PC-9 (cell line): ENCODE results near the gene SHE. TPM values are rescaled to one million over a fixed set of nuclear protein-coding genes. Genes with fewer than 3 reads are reported as not detected.

ENCODE experiments used
- BruUV-seq: library from RNA; stranded (reverse); fragments of 400-500 nt; replicated peaks from 2 replicates; lab custom pipeline; 2021; lab: Mats Ljungman, UMichigan
- CTCF ChIA-PET: fragments of 300-600 bp; sonication (Branson Sonifier 250); formaldehyde crosslinking; loops from one replicate; lab custom pipeline; 2022; ENCODE audit warnings: antibody characterized with exemption; lab: Charles Lee
- POLR2A ChIA-PET: fragments of 300-600 bp; sonication (Branson Sonifier 250); formaldehyde crosslinking; loops from one replicate; lab custom pipeline; 2022; ENCODE audit warnings: antibody characterized with exemption; ENCODE audit not compliant: unreplicated experiment; lab: Charles Lee
- DNase-seq, 2 experiments: peaks; one replicate each; pipeline versions ENCODE4 v3.0.0 to v3.0.0-alpha.2; 2015 to 2022; ENCODE audit warnings: mixed read lengths in 1 of 2
- H2AFZ ChIP-seq: fragments of 200-600 bp; sonication (generic); 2 replicates; pipeline ENCODE4 v1.8.1; 2017; ENCODE audit warnings: antibody characterized with exemption
- H3F3A ChIP-seq: fragments of 200-600 bp; sonication (generic); 2 replicates; pipeline ENCODE4 v1.8.1; 2017; ENCODE audit warnings: antibody characterized with exemption, mild to moderate bottlenecking, low read depth; ENCODE audit not compliant: insufficient read depth
- H3K27ac ChIP-seq: fragments of 200-600 bp; sonication (generic); 2 replicates; pipeline ENCODE4 v1.6.1; 2016; ENCODE audit warnings: mixed run types
- H3K27me3 ChIP-seq: fragments of 200-600 bp; sonication (generic); 2 replicates; pipeline ENCODE4 v1.6.1; 2016; ENCODE audit warnings: low read depth, mixed run types; ENCODE audit not compliant: insufficient read depth
- H3K36me3 ChIP-seq: fragments of 200-600 bp; sonication (generic); 2 replicates; pipeline ENCODE4 v1.6.1; 2016; ENCODE audit warnings: low read depth, mixed run types
- H3K4me1 ChIP-seq: fragments of 200-600 bp; sonication (generic); replicated peaks from 2 replicates; pipeline ENCODE4 v1.6.1; 2016; ENCODE audit warnings: mixed run types; ENCODE audit not compliant: insufficient read depth
- H3K4me2 ChIP-seq: fragments of 200-600 bp; sonication (generic); 2 replicates; pipeline ENCODE4 v1.6.1; 2017; ENCODE audit warnings: mixed run types
- H3K4me3 ChIP-seq: fragments of 200-600 bp; sonication (generic); 2 replicates; pipeline ENCODE4 v1.6.1; 2016; ENCODE audit warnings: mixed run types
- H3K79me2 ChIP-seq: fragments of 200-600 bp; sonication (generic); 2 replicates; pipeline ENCODE4 v1.6.1; 2017; ENCODE audit warnings: low read depth, mixed run types
- H3K9me2 ChIP-seq: fragments of 200-600 bp; sonication (generic); 2 replicates; pipeline ENCODE4 v1.8.1; 2017; ENCODE audit warnings: mild to moderate bottlenecking; ENCODE audit not compliant: insufficient read depth
- H3K9me3 ChIP-seq: fragments of 200-600 bp; sonication (generic); 2 replicates; pipeline ENCODE4 v1.8.1; 2016; ENCODE audit warnings: low read depth; ENCODE audit not compliant: insufficient read depth
- H4K20me1 ChIP-seq: fragments of 200-600 bp; sonication (generic); 2 replicates; pipeline ENCODE4 v1.8.1; 2017; ENCODE audit not compliant: insufficient read depth
- EZH2 ChIP-seq: fragments of 200-600 bp; sonication (generic); IDR thresholded peaks from 2 replicates; pipeline ENCODE4 v1.8.0; 2017; ENCODE audit warnings: antibody characterized with exemption, low read depth
- intact Hi-C: fragments of 100-400 bp; cut with micrococcal nuclease; formaldehyde crosslinking; loops from one replicate; pipeline ENCODE4 v1.10.0; 2022; ENCODE audit not compliant: unreplicated experiment
- total RNA-seq: library from RNA; stranded (reverse); gene quantifications from 2 replicates; pipeline ENCODE4 v1.2.3, GENCODE V29; 2021
- TF ChIP-seq, protein P1 (sequence below): fragments of 200-600 bp; sonication (generic); conservative IDR thresholded peaks from 2 replicates; pipeline ENCODE4 v1.6.1; 2017; ENCODE audit warnings: mixed run types, antibody characterized with exemption, mild to moderate bottlenecking, moderate library complexity

Gene SHE
- total RNA-seq, 1 experiment from 2014 or later: not detected

DNA sequence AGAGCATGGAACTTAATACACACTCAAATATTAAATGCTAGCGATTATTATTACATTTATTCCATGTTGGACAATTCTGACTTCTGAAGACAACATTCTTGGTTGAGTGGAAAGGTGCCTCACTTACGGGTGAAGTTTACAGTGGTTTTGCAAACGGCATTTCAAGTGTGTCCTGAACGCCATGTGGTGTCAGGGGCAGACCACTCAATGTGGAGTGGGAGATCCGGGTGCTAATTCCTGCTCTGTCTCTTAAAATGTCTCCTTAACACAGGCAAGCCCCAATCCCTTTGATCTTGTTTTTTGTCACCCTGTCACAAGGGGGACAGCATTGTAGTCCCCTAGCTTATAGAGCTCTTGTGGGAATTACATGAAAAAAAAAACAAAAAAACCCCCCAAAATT lies 5.8 kb downstream of the SHE start:
- Histone ChIP-seq H3K79me2 (no peaks in the 10 kb centered on the region), H3K27me3 (peaks cover 91% of the 10 kb centered on the region), H3K4me1 (no peaks in the 10 kb centered on the region), H3K9me2 (no peaks in the 10 kb centered on the region), H2AFZ (no peak overlapping the region), H3K4me2 (no peak overlapping the region), H3K27ac (no peak overlapping the region), H4K20me1 (peaks cover 4% of the 10 kb centered on the region; the same call in 1 of the 2 replicates), H3K4me3 (no peak overlapping the region), H3K36me3 (no peaks in the 10 kb centered on the region), H3F3A (no peaks in the 10 kb centered on the region), H3K9me3 (no peaks in the 10 kb centered on the region)
- CTCF ChIA-PET: no interaction called here
- no TSS peak for BruUV-seq
- POLR2A ChIA-PET: no interaction called here
- intact Hi-C loops: no loop called here
- TF ChIP-seq, protein P1, sequence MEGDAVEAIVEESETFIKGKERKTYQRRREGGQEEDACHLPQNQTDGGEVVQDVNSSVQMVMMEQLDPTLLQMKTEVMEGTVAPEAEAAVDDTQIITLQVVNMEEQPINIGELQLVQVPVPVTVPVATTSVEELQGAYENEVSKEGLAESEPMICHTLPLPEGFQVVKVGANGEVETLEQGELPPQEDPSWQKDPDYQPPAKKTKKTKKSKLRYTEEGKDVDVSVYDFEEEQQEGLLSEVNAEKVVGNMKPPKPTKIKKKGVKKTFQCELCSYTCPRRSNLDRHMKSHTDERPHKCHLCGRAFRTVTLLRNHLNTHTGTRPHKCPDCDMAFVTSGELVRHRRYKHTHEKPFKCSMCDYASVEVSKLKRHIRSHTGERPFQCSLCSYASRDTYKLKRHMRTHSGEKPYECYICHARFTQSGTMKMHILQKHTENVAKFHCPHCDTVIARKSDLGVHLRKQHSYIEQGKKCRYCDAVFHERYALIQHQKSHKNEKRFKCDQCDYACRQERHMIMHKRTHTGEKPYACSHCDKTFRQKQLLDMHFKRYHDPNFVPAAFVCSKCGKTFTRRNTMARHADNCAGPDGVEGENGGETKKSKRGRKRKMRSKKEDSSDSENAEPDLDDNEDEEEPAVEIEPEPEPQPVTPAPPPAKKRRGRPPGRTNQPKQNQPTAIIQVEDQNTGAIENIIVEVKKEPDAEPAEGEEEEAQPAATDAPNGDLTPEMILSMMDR: no peak
- TF ChIP-seq EZH2: no peak
- DNase-seq: no peak

DNA sequence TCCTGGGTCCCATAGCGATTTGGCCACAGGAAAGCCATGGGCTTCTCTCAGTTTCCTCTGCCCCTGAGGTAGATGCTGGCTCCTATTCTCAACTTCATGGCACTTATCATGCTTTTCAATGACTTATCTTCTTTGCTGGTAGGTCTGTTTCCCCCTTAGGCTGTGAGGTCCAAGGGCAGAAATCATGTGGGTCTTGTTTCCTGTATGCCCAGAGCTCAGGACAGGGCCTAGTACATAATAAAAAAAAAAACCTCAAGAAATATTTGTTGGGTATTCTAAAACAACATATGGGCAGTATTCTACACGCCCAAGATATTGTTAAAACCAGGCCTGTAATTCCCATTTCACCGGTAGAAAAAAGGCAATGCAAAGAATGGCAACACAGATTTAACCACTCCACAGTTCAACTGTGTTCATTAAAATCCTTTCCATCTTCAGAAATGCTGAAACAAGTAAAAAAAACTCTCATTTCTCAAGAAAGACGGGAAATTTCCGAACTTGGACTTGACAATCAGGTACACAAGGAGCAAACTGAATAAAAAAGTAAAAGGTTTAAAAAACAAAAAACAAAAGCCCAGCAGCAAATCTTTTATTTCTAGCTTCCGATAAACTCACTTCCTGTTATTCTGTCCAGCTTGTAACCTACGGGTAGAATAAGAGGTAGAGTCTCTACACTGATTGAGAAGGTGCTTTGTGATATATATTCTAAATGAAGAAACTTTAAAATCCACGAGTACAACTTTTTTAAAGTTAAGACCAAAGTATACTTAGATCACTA lies 6.5 kb downstream of the SHE start:
- Histone ChIP-seq H2AFZ (no peak overlapping the region), H3K4me2 (no peak overlapping the region), H3K4me1 (no peaks in the 10 kb centered on the region), H3K36me3 (no peaks in the 10 kb centered on the region), H3K27me3 (peaks cover 91% of the 10 kb centered on the region), H3K79me2 (no peaks in the 10 kb centered on the region), H3K4me3 (no peak overlapping the region), H3K9me3 (no peaks in the 10 kb centered on the region), H3F3A (no peaks in the 10 kb centered on the region), H3K9me2 (no peaks in the 10 kb centered on the region), H4K20me1 (peaks cover 5% of the 10 kb centered on the region; the same call in 1 of the 2 replicates), H3K27ac (no peak overlapping the region)
- BruUV-seq: no TSS peak
- intact Hi-C loops: no loop called here
- CTCF ChIA-PET: no interaction called here
- POLR2A ChIA-PET: no interaction called here
- TF ChIP-seq, protein P1: no peak
- TF ChIP-seq EZH2: no peak
- no peak for DNase-seq

DNA sequence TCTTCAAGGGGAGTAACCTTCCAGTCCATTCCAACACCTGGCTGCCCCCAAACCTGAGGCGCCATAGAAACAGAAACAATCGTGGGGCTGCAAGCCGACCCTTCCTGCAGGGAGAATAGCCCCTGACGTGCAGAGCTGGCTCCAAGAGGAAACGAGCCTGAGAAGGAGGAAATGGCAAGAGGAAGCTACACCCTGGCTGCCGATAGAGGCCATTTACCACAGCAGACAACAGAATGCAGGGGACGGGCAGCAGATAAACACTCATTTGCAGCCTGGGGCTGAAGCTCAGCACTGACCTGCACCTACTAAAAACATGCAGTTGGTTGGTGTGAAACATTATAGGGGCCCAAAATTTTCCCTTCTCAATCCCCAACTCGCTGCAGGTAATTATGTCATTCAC lies 8.9 kb downstream of the SHE start:
- no TSS peak for BruUV-seq
- peaks cover 87% of the 10 kb centered on the region for H3K27me3 ChIP-seq
- ChIA-PET CTCF (no interaction called here), POLR2A (no interaction called here)
- no peak overlapping the region for H3K27ac ChIP-seq
- intact Hi-C loops: no loop called here
- H3K4me1 ChIP-seq: no peaks in the 10 kb centered on the region
- no peak overlapping the region for H2AFZ ChIP-seq
- H3K9me3 ChIP-seq: no peaks in the 10 kb centered on the region
- H4K20me1 ChIP-seq: peaks cover 5% of the 10 kb centered on the region; the same call in 1 of the 2 replicates
- TF ChIP-seq, protein P1: no peak
- TF ChIP-seq EZH2: no peak
- H3K79me2 ChIP-seq: no peaks in the 10 kb centered on the region
- H3F3A ChIP-seq: no peaks in the 10 kb centered on the region
- H3K4me2 ChIP-seq: no peak overlapping the region
- no peaks in the 10 kb centered on the region for H3K9me2 ChIP-seq
- DNase-seq: no peak
- no peak overlapping the region for H3K4me3 ChIP-seq
- H3K36me3 ChIP-seq: no peaks in the 10 kb centered on the region
